HG03135 (cell line): Measurements from ENCODE around the gene COX4I2.
"Not testable (repeated sequence)": the region's sequence is repeated elsewhere in the genome, so short reads cannot be mapped to it uniquely, and the experiment has no call there.

Experiments used
- ATAC-seq: cut with Tn5 transposase; IDR thresholded peaks from one replicate; pipeline ENCODE4 v1.9.1; 2021; ENCODE audit warnings: mild to moderate bottlenecking, moderate library complexity; ENCODE audit not compliant: unreplicated experiment

COX4I2 gene

DNA sequence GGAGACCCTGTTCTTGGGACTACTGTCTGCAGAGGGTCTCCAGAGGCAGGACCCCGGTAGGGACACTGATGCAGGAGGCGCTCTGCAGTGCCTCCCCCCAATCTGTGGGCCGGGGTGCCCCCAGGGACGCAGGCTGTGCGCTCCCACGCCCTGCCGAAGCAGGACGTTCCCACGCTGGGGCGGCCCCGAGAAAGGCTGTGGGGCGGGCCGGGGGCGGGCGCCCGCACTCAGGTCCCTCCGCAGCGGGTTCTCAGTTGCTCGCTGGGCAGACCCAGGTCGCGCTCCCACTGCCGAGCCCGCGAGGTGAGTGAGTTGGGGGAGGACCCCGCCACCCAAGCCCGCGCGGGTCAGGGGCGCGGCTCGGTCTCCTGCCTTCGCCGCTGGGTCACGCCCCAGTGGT is at the start of gene COX4I2:
COX4I2 (plus strand) TSS at position 253 of the 400 bp plus-strand sequence. CDS start 1,106 bp downstream, outside the sequence.
- ATAC-seq: no peak

DNA sequence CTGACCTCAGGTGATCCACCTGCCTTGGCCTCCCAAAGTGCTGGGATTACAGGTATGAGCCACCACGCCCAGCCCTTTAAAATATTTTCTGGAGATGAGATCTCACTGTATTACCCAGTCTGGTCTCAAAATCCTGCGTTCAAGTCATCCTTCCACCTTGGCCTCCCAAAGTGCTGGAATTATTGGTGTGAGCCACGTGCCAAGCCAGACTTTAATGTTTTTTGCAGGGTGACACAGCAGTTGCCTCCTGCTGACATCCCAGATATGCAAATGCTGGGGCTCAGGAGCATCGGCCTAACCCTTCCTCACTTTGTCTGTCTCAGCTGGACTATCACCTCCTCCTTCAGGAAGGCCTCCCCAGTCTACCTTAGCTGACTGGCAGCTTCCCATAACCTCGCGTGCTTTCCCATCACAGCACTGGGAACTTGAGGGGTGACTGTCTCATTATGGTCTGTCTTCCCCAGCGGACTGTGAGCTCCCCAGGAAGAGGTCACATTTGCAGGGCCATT is 46.9 kb upstream of the COX4I2 start:
- no peak for ATAC-seq

- no peak for ATAC-seq
These were observed 44.3 kb upstream of the COX4I2 start for GRCh38 chr20:31593221-31594001.

GRCh38 chr20:31594002-31594557 is 43.6 kb upstream of the COX4I2 start:
- no peak for ATAC-seq

DNA sequence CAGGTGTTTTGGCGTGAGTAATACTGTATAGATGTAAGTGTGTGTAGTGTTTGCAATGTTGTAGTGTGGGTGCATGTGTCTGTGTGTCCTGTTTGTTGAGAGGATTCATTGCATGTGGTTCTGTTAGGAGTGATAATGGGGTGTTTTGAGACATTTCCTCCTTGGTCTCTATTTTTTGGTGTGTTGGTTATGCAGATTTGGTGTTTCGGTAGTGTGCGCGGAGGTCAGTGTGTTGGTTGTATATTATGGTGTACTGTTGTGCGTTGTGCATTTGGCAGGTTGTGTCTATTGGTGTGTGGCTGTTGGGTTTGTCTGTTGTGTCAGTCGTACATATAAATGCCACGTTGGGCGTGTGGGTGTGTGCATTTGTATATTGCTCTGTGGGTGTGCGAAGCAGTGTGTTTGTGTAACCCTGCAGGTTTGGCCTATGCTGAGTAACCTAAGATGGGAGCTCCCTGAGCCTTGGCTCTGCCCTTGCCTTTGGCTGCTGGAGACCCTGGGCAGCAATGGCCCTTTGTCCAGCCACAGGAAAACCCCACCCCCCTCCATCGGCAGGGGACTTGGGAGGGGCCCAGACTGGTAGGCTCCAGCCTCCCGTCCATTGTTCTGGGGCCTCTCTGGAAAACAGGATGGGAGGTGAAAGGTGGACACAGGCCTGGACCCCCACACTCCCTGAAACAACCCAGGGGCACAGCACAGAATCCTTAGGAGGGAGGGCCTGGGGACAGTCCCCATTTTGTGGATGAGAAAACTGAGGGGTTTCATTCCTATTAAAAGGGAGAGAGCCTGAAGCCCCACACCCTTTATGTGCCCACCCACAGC is 42.9 kb upstream of the COX4I2 start:
- ATAC-seq: no peak

DNA sequence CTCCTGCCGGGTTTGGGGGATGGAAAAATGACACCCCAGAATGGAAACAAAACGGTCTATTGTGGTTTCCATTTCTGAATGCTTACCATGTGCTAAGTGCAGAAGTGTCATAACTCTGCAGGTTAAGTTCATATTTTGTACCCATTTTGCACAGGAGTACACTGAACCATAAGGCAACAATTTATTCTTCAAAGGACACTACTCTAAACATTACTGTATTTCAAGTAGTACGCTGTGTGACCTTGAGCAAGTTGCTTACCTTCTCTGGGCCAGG is 42.4 kb upstream of the COX4I2 start:
- no peak for ATAC-seq

- ATAC-seq: no peak
These were observed 41.9 kb upstream of the COX4I2 start for GRCh38 chr20:31595654-31596411.

DNA sequence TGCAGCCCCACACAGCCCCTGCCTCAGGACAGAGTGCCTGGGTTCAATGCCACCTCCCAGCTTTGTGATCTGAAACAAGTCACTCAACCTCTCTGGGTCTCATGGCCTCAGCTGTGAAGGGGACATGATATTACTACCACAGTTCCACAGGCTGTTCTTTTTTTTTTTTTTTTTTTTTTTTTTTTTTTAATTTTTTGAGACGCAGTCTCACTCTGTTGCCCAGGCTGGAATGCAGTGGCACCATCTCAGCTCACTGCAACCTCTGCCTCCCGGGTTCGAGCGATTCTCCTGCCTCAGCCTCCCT is 41.3 kb upstream of the COX4I2 start:
- not testable (repeated sequence) for ATAC-seq

DNA sequence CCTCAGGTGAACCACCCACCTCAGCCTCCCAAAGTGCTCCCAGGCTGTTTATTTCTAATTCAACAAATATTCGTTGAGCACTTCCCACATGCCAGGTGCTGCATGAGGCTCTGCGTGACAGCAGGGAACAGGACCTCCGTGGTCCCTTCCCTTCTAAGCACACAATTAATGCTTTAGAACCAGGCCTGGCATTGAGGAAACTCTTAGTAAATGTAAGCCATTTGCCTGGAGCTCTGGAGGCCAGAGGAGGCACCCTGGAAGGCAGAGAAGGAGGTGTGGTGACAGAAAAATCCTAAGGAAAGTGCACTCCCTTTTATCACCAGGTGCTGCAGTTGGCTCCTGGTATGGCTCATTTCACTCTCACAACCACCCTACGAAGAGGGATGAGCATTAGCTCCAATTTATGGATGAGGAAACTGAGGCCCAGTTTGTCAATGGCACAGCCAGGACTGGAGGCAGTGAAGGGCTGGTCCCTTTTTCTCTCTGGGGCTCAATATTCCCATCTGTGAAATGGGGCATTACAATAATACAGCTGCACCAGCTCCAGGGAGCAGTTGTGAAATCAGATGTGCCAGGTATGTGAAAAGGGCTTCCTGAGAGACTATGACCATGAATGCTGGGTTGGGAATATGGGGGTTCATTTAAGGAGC is 40.8 kb upstream of the COX4I2 start:
- no peak for ATAC-seq

GRCh38 chr20:31597481-31597855 is 40.2 kb upstream of the COX4I2 start:
- no peak for ATAC-seq

GRCh38 chr20:31602431-31602778 is 35.3 kb upstream of the COX4I2 start:
- no peak for ATAC-seq

DNA sequence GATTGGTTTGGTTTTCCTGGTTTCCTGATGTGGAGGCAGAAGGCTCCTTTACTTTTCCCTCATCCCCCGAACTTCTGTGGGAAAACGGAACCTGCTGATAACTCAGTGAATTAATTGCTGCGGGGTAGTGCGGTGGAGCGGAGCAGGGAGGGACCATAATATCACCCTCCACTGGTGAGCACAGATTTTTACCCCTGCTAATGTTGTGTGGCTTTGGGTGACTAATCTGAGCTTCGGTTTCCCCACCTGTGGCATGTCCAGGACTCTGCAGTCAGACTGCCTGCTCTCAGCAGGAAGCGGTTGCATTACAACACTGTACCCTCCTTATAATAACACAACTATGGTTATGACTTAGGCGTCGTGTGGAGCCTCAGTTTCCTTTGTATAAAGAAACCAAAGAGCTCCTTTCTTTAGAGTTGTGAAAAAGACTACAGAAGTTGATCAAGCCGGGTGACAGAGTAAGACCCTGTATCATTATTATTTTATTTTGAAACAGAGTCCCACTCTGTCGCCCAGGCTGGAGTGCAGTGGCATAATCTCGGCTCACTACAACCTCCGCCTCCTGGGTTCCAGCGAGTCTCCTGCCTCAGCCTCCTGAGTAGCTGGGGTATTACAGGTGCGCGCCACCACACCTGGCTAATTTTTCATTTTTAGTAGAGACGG is 34.8 kb upstream of the COX4I2 start:
- peak; percentile 46 for ATAC-seq

GRCh38 chr20:31603822-31604566 is 33.7 kb upstream of the COX4I2 start:
- ATAC-seq: peak; percentile 63

- peak; percentile 5 for ATAC-seq
These were observed 33.1 kb upstream of the COX4I2 start for GRCh38 chr20:31604567-31605030.

DNA sequence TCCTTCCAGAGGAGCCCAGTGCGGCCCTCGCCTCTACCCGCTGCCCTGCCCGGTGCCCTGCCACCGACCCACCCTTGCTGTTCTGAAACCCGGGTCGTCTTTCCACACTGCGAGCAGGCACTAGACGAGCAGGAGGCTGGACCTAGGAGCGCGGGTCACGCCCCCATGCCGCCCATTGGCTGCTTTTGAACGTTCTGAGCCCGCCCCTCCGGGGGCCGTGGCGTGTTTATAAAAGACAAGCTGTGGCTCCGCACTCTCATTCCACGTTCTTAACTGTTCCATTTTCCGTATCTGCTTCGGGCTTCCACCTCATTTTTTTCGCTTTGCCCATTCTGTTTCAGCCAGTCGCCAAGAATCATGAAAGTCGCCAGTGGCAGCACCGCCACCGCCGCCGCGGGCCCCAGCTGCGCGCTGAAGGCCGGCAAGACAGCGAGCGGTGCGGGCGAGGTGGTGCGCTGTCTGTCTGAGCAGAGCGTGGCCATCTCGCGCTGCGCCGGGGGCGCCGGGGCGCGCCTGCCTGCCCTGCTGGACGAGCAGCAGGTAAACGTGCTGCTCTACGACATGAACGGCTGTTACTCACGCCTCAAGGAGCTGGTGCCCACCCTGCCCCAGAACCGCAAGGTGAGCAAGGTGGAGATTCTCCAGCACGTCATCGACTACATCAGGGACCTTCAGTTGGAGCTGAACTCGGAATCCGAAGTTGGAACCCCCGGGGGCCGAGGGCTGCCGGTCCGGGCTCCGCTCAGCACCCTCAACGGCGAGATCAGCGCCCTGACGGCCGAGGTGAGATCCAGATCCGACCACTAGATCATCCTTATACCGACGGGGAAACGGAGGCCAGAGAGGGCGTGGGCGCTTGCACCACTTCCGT is 32.4 kb upstream of the COX4I2 start, which contains the start of gene ID1:
ID1 (plus strand) TSS at position 259 of the 871 bp plus-strand sequence; CDS start at position 358, 99 bp downstream.
- peak; percentile 86 for ATAC-seq

DNA sequence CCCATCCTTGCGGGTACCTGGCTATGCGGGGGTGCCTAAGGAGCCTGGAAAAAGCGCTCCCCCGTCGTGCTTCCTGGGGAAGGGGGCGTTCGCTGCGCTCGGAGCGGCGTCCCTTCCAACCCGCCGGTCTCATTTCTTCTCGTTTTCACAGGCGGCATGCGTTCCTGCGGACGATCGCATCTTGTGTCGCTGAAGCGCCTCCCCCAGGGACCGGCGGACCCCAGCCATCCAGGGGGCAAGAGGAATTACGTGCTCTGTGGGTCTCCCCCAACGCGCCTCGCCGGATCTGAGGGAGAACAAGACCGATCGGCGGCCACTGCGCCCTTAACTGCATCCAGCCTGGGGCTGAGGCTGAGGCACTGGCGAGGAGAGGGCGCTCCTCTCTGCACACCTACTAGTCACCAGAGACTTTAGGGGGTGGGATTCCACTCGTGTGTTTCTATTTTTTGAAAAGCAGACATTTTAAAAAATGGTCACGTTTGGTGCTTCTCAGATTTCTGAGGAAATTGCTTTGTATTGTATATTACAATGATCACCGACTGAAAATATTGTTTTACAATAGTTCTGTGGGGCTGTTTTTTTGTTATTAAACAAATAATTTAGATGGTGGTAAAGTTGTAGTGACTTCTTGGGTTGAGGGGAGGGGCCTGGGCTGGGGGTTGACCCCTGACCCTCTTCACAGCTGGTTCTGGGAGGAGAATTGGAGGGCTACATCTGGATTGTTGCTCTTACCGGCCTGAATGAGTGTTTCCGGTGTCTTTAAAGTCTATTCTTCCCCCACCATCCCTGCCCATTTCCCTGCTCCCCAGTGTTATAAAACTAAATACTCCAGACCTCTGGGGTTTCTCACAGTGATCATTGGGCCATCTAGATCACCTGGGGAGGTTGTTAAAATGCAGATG is 31.6 kb upstream of the COX4I2 start:
- no peak for ATAC-seq
